NCI-H446 treated with DMSO at 0.1 percent for 48 hours (cell line): ENCODE measurements around the gene AOX1.
"Not testable (repeated sequence)": the region's sequence is repeated elsewhere in the genome, so short reads cannot be mapped to it uniquely, and the experiment has no call there.

Experiments
- DNase-seq: peaks from one replicate; lab custom pipeline; 2025; lab: John Stamatoyannopoulos, UW

AOX1 gene

DNA sequence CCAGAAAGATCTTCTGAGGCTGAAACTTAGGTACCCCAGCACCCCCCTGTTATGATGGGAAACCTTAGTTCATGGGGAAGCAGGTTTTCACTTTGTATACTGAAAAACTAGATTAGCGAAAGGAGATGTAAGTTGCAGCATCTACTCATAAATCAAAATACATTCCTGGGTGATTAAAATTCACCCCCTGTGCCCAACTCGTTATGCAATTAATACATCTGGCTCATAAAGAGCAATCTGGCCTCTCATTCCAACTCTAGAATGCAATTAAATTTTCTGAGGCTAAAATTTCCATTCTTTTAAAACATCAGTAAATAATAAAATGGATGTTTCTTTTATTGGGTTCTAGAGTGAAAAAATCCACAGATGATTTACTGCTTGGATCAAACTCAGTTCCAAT is 115.0 kb downstream of the AOX1 start:
- no peak for DNase-seq

DNA sequence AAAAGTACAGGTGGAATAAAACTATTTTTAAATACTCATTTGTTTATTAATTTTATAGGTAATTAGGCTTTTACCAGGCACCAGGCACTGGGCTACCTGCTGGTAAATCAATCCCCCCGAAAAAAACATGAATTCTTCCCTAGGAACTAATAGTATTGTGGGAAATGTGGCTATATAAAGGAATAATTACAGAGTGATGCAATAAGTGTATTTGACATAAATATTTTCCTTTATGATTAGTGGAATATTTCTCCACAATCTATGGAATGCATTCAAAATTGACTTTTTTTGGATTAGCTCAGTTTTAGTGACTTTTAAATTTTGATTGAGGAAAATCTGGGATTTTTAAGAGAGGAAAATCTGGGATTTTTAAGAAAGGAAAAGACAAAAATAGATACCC is 116.2 kb downstream of the AOX1 start:
- DNase-seq: no peak

DNA sequence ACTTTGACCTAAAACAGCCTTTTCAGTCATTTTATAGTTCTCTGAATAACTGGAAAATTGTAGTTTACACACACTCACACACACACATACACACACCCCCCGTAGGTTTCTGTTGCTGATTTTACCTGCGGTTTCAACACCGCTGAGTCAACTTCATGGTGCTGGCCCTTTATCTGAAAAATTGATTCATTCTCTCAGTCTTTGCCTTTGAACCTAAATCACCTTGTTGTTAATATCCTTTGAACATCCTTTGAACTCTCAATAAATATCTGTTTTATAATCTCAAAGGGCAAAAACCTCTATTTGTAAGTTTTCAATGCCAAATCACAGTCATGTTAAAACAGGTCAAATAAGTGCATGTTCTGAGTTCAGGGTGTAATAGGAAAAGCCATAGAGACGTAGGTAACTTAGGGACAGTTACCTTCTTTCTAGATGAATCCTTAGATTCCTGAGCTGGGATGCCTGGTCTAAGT is 116.9 kb downstream of the AOX1 start:
- no peak for DNase-seq

DNA sequence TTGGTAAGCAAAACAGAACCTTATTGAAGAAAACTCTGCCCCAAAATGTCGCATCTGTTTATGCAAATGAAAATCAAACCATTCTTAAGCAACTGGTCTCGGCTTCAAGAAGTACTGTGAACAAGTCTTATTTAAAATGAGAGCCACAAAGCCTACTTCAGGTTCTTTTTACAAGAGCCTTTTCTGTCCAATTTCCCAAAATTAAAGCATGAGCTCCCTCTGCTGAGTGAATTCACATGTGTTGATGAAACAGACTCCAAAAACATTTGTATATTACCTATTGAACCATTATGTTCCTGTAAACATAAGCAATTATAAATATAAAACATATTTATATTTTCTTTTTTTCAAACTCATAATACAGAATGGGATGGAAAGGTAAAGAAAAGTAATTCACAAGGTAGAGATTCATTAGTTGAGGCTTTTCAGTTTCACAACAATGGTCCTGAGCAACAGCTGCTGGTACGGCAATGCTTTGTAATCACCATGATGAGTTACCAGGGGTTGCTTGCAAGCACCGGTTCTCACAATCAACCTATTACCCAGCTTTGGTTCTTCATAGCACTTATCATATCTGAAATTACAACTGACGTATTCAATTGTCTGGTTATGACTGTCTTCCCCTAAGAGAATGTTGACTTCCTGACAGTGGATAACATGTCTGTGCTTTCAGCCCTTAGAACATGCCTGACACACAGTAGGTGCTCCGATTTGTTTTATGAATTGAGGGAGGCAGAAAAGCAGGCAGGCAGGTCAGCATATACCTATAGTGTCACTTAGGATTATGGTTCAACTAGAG is 117.5 kb downstream of the AOX1 start:
- DNase-seq: no peak

DNA sequence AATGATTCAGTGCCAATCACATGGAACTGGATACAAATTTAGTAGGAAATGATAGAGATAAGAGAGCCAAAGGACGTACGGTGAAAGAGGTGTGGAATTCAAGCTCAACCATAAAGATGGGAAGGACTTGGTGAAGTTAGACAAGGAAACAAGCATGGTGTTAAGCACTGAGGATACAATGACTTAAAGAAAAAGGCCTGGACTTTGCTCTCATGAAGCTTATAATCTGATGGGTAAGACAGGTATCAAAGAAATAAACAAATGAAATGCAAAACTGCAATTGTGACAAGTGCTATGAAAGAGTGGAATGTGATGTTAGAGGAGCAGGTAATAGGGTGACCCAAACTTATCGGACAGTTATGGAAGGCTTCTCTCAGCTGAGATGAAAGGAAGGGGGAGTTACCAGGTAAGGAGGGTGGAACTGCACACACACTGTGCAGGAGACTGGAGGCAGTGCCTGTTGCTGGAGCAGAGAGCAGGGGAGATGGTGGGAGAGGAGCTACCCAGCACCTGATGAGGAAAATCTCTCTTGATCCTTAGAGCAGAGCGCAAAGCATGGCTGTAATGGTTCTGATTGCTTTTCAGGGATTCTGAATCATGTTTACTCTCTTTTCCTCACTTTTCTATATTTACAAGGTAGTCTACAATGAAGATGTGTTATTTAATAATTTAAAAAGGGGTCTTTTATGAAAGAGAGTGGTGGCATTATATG is 118.3 kb downstream of the AOX1 start:
- DNase-seq: no peak

DNA sequence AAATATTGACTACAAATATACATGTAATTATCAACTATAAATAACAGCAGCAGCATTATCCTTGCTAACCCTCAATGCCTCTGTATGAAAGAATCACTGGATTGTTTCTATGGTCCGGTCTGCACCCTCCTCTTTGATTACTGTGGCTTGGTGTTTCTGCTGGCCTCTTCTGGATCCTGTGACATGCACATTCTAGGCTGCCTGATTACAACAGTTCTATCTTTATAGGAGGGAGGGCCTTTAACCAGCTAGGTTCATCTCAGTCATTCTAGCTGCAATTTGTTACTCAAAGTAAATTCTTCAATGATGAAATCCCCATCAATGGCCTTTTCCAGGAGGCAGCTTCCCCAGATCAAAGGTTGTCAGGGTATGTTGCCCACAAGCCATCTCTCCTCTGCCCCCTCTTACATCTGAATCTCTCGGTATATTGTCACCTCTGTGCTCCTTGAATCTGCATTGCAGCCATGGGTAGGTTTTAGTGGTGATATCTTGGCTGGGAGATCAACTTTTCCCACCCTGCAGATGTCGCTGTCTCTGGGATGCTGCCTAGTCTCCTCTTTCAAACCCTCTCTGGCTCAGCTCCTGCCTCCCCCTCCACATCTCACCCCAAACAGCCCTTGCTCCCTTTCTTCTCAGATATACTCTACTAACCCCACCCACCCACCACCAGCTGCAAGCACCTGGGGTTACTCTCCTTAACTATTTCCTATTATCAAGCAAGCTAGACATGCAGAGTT is 119.7 kb downstream of the AOX1 start:
- no peak for DNase-seq

DNA sequence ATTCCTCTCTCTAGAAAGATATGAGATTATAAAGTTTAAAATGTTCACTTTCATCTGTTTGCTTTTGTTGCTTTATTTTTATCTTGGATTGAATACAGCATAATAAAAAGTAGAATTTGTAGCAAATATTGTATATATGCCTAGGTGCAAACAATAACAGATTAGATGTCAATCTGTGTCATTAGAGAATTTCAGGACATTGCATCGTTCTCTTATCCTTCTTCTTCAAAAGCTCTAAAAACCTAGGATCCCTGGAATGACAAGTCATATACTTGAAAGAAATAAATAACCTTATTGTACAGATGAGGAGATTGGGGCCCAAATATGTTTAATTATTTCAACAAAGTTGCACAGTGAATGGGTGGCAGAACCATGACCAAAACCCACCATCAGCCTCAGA is 123.1 kb downstream of the AOX1 start:
- no peak for DNase-seq

DNA sequence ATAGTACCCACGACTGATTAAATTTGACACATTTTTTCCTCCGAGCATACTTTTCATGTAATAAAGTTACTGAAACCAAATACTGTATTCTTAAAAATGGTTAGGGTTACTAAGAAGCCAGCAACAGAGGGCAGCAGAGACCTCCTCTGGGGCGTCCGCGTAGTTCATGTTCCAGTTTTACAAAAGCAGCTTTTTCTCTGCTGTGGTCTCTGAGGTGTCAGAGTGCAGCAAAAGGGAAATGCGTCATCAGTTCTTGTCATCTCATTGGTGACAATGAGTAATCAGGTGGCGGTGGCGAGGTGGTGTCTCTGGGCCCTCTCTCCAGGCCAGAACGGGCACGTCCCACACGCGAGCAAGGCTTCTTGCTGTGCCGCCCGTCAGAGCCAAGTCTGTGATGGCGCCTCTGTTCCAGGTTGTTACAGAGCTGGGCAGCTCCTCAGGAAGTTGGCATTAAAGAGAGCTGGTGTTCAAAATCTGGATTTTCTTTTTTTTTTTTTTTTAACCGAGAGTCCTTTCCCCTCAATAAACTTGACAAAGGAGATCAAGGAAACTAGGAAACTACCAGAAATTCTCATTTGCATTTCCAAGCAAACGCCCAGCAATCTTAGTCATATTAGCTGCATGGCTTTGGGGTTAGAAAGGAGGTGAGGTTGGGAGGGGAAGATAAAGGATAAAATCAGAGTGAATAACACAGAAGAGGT is 127.3 kb downstream of the AOX1 start:
- peak; percentile 84 for DNase-seq

DNA sequence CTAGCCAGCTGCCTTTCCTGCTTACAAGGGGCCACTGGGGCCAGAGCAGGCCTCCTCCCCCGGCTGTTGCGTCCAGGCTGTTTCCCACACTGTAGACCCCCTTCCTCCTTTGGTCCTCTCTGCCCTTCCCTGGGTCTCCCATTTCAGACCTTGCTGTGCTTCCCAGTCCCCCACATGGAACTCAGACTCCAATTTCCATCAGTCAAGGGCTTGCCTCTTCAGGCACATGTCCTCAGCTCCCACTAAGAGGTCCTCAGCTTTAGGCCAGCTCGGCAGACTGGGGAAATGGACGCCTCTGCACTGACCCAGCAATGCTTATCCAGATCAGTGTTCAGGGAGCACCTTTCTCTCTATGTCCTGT is 127.9 kb downstream of the AOX1 start:
- DNase-seq: no peak

DNA sequence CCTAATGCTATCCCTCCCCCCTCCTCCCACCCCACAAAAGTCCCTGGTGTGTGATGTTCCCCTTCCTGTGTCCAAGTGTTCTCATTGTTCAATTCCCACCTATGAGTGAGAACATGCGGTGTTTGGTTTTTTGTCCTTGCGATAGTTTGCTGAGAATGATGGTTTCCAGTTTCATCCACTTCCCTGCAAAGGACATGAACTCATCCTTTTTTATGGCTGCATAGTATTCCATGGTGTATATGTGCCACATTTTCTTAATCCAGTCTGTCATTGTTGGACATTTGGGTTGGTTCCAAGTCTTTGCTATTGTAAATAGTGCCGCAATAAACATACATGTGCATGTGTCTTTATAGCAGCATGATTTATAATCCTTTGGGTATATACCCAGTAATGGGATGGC is 129.2 kb downstream of the AOX1 start:
- DNase-seq: not testable (repeated sequence)

DNA sequence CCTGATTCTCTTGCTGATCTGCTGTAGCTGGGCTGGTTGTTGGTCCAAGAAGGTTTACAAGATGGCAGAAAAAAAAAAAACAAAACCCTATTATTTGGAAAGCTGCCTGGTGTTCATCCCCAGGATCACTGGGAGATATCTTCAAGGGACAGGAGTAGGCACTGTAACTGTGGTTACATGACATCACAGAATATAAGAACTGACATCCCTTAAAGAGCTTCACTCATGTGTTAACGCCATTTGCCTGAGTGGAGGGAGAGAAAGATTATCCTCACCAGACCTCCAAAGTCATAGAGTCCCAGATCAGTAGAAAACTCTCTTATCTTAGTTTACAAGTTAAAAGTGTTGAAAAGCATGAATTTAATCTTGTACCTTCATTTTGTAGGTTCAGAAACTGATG is 130.6 kb downstream of the AOX1 start:
- no peak for DNase-seq
